ENCODE measurements around the gene SH3RF3.

SH3RF3 gene

GRCh38 chr2:109447251-109447661 lies 318.3 kb downstream of the SH3RF3 start:
- no peak for DNase-seq

- DNase-seq = no peak
These were observed 318.8 kb downstream of the SH3RF3 start for GRCh38 chr2:109447776-109448175.

GRCh38 chr2:109448207-109448606 lies 319.2 kb downstream of the SH3RF3 start:
- no peak for DNase-seq

GRCh38 chr2:109448946-109449788 lies 320.2 kb downstream of the SH3RF3 start:
- no peak for DNase-seq

- no peak for DNase-seq
These were observed 321.7 kb downstream of the SH3RF3 start for GRCh38 chr2:109450574-109451273.

- no peak for DNase-seq
These were observed 322.7 kb downstream of the SH3RF3 start for GRCh38 chr2:109451671-109452070.

GRCh38 chr2:109452318-109453305 lies 323.6 kb downstream of the SH3RF3 start:
- no peak for DNase-seq

- DNase-seq = no peak
These were observed 324.5 kb downstream of the SH3RF3 start for GRCh38 chr2:109453371-109453995.

GRCh38 chr2:109454304-109454703 lies 325.3 kb downstream of the SH3RF3 start:
- no peak for DNase-seq

- no peak for DNase-seq
These were observed 325.9 kb downstream of the SH3RF3 start for GRCh38 chr2:109454765-109455394.

- no peak for DNase-seq
These were observed 327.0 kb downstream of the SH3RF3 start for GRCh38 chr2:109455731-109456691.

- no peak for DNase-seq
These were observed 327.8 kb downstream of the SH3RF3 start for GRCh38 chr2:109456776-109457175.

GRCh38 chr2:109457366-109457765 lies 328.4 kb downstream of the SH3RF3 start:
- DNase-seq = no peak

- no peak for DNase-seq
These were observed 328.8 kb downstream of the SH3RF3 start for GRCh38 chr2:109457794-109458193.

GRCh38 chr2:109458512-109458911 lies 329.5 kb downstream of the SH3RF3 start:
- DNase-seq = no peak

GRCh38 chr2:109459485-109459884 lies 330.5 kb downstream of the SH3RF3 start:
- no peak for DNase-seq

GRCh38 chr2:109460553-109461324 lies 331.7 kb downstream of the SH3RF3 start:
- DNase-seq = no peak

- DNase-seq = no peak
These were observed 334.2 kb downstream of the SH3RF3 start for GRCh38 chr2:109463236-109463635.

GRCh38 chr2:109463891-109464290 lies 334.9 kb downstream of the SH3RF3 start:
- DNase-seq = no peak

Data from CD4-positive, alpha-beta T cell treated with Interleukin-21 for 1 hour (primary cell).